Neural crest cell (in vitro differentiated cells): ENCODE measurements around the gene RMND5B. TPM values are rescaled to one million over a fixed set of nuclear protein-coding genes. Genes with fewer than 3 reads are reported as not detected.
A peak's percentile ranks its signal among the peaks of the same experiment; 100 is the strongest.

Experiments used
- DNase-seq: peaks from one replicate; pipeline ENCODE4 v3.0.0; 2021; ENCODE audit warnings: low read depth, mixed read lengths, low spot score
- H3K27ac Mint-ChIP-seq: one replicate; pipeline ENCODE4 v1.8.0; 2021; ENCODE audit warnings: mild to moderate bottlenecking, mixed read lengths; ENCODE audit not compliant: unreplicated experiment
- H3K27me3 Mint-ChIP-seq: 2 replicates; pipeline ENCODE4 v1.8.0; 2021; ENCODE audit warnings: low read depth, mild to moderate bottlenecking, mixed read lengths
- H3K36me3 Mint-ChIP-seq: 2 replicates; pipeline ENCODE4 v1.8.0; 2021; ENCODE audit warnings: low read depth, mild to moderate bottlenecking, mixed read lengths
- H3K4me1 Mint-ChIP-seq: 2 replicates; pipeline ENCODE4 v1.8.0; 2021; ENCODE audit warnings: mixed read lengths
- H3K4me3 Mint-ChIP-seq: one replicate; pipeline ENCODE4 v1.8.0; 2021; ENCODE audit warnings: mild to moderate bottlenecking, mixed read lengths
- H3K9me3 Mint-ChIP-seq: 2 replicates; pipeline ENCODE4 v1.8.0; 2021; ENCODE audit warnings: mixed read lengths
- CTCF ChIP-seq: fragments of 200-600 bp; sonication (generic); conservative IDR thresholded peaks from 2 replicates; pipeline ENCODE4 v1.5.0; 2021; ENCODE audit warnings: antibody characterized with exemption, mild to moderate bottlenecking
- total RNA-seq: library from RNA; stranded (reverse); gene quantifications from 2 replicates; pipeline ENCODE4 v1.2.1, GENCODE V29; 2021

The RMND5B gene
- total RNA-seq, 1 donor from 2014 or later = 43.5 TPM

GRCh38 chr5:178149199-178149932, 18.6 kb downstream of the RMND5B start:
- peaks cover 22% of the 10 kb centered on the region for H3K4me1 Mint-ChIP-seq
- no peak for DNase-seq
- no peaks in the 10 kb centered on the region for H3K9me3 Mint-ChIP-seq
- TF ChIP-seq CTCF = no peak
- H3K27ac Mint-ChIP-seq = no peak overlapping the region
- H3K27me3 Mint-ChIP-seq = peaks cover 5% of the 10 kb centered on the region
- H3K4me3 Mint-ChIP-seq = peak overlapping the region; percentile 27
- peaks cover 9% of the 10 kb centered on the region for H3K36me3 Mint-ChIP-seq

- Mint-ChIP-seq H3K4me1 (peaks cover 22% of the 10 kb centered on the region), H3K4me3 (peak overlapping the region; percentile 95), H3K27me3 (peaks cover 5% of the 10 kb centered on the region), H3K36me3 (peaks cover 9% of the 10 kb centered on the region), H3K27ac (no peak overlapping the region), H3K9me3 (no peaks in the 10 kb centered on the region)
- no peak for TF ChIP-seq CTCF
- DNase-seq = no peak
These were observed 20.3 kb downstream of the RMND5B start for GRCh38 chr5:178150977-178151734.

GRCh38 chr5:178152491-178153444, 22.0 kb downstream of the RMND5B start:
- Mint-ChIP-seq H3K27me3 (peaks cover 5% of the 10 kb centered on the region), H3K36me3 (peaks cover 5% of the 10 kb centered on the region), H3K4me3 (peak overlapping the region; percentile 95), H3K9me3 (no peaks in the 10 kb centered on the region), H3K4me1 (peaks cover 22% of the 10 kb centered on the region), H3K27ac (peak overlapping the region; percentile 85)
- TF ChIP-seq CTCF = no peak
- no peak for DNase-seq

- no peak for TF ChIP-seq CTCF
- H3K27ac Mint-ChIP-seq = peak within 1 kb of the TSS; percentile 85
- peaks cover 5% of the 10 kb centered on the region for H3K27me3 Mint-ChIP-seq
- peak; percentile 98 for DNase-seq
- H3K4me3 Mint-ChIP-seq = peak within 1 kb of the TSS; percentile 95
- no peaks in the 10 kb centered on the region for H3K9me3 Mint-ChIP-seq
- peaks cover 5% of the 10 kb centered on the region for H3K36me3 Mint-ChIP-seq
- peaks cover 22% of the 10 kb centered on the region for H3K4me1 Mint-ChIP-seq
These were observed 22.9 kb downstream of the RMND5B start, which contains the start of gene NHP2 for GRCh38 chr5:178153530-178154340. TSS of gene NHP2 (minus strand) at chr5:178153885. CDS start at chr5:178153817, 68 bp downstream.
